Subcutaneous adipose tissue (tissue), 4 donors: ENCODE data around the gene PLA2G4D. TPM values are rescaled to one million over a fixed set of nuclear protein-coding genes. Genes with fewer than 3 reads are reported as not detected.

Experiments
- total RNA-seq, 4 donors: library from RNA; depleted of rRNA; stranded (reverse); fragments of >200 nt; gene quantifications; one replicate each; pipeline ENCODE4 v1.1.0, GENCODE V29; 2016
- TF ChIP-seq, protein P1 (sequence below): fragments of 450-650 bp; IDR thresholded peaks from one replicate; pipeline ENCODE4 v1.5.1; 2016; ENCODE audit warnings: low read depth, mild to moderate bottlenecking, control low read depth, antibody characterized with exemption, moderate library complexity

Gene PLA2G4D
- total RNA-seq, 4 donors from 2014 or later = 0.57 TPM; not detected in 3

DNA sequence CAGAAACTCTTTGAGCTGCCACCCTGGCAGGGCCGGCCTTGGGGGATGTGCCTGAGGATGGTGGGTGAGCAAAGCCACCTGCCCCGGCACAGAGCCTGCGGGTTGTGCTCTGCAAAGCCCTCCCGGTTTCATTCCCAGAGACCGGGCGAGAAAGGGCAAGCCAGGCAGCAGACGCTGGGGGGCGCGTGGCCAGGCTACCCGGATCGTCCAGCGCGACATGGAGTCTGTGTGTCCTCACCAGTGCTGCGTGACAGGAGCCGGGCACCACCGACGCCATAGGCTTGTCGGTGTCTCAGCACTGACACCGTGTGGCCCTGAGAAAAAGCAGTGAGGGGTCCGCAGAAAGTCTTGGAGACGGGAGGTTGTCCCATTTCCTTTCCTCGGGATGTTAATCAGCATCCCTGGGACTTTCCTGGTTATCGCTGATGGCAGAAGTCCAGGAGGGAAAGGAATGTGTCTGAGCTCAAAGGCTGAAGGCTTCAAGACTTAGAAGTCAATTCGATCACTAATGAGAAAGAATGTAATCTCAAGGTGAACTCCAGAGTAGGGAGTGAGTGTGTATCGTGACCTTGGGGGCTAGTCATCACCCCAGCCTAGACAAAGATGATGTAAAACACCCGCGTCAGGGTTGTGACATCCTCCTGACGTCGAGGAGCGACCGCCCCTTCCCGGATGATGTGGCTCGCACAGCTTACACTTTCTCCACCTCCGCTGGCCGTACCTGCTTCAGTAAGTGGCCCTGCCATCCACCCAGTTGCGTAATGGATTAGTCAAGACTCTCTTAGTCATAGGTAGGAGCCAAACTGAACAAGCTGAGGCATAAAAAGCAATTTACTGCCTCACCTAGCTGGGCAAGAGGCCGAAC lies 37.2 kb downstream of the PLA2G4D start:
- TF ChIP-seq, protein P1, sequence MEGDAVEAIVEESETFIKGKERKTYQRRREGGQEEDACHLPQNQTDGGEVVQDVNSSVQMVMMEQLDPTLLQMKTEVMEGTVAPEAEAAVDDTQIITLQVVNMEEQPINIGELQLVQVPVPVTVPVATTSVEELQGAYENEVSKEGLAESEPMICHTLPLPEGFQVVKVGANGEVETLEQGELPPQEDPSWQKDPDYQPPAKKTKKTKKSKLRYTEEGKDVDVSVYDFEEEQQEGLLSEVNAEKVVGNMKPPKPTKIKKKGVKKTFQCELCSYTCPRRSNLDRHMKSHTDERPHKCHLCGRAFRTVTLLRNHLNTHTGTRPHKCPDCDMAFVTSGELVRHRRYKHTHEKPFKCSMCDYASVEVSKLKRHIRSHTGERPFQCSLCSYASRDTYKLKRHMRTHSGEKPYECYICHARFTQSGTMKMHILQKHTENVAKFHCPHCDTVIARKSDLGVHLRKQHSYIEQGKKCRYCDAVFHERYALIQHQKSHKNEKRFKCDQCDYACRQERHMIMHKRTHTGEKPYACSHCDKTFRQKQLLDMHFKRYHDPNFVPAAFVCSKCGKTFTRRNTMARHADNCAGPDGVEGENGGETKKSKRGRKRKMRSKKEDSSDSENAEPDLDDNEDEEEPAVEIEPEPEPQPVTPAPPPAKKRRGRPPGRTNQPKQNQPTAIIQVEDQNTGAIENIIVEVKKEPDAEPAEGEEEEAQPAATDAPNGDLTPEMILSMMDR = no peak

DNA sequence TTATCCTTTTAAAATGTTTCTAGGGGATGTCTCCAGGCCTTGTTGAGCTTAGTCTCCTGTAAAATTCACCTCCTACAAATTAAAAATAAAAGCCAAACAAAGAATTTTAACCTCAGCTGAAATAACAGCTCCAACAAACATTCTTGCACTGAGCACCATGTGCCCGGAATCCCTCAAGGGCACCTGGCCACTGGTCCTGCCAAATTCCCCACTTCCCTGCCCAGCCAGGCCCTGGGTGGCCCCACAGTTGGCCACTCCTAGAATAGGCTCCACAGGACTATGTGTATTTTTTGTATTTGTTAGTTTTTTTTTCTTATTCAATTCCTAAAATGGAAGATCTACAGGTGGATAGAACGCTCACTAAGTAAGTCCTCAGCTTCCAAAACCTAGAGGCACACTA lies 40.4 kb downstream of the PLA2G4D start:
- TF ChIP-seq, protein P1 = no peak

GRCh38 chr15:42053010-42053409 lies 41.4 kb downstream of the PLA2G4D start:
- TF ChIP-seq, protein P1 = no peak

DNA sequence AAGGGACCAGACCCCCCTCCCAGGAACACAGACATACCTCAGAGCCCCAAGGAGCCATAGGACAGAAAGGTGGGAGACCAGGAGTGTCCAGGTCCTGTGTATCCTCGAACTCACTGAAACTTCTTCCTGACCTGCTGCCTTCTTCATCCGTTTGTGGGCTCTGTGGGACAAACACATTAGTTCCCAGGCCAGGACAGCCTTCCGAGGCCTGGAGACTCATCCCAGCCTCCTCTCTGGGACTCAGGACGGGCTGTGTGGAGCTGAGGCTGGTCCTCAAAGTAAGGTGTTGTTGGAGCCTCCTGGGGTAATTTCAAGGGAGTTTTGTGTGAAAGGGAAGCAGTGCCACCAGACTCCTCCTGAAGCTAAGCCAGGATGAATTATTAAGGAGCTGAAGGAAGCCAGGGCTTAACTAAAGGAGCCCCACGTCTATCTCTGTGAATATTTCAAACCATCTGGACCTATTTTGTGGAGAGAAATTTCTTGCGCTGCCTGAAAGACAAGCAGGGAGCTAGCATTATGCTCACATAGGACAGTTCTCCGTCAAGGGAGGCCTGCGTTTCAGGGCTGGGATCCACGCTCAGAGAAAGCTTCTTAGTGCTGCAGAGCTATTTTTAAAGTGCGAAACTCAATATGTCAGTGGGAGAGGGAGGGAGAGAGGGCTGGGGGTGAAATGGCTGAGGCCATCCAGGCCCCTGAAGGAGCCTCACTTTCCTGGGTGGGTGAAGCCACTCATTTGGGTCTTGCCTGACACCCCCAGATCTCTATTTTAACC lies 43.7 kb downstream of the PLA2G4D start:
- TF ChIP-seq, protein P1 = no peak

- TF ChIP-seq, protein P1 = no peak
These were observed 45.6 kb downstream of the PLA2G4D start for GRCh38 chr15:42048821-42049200.

GRCh38 chr15:42048080-42048820 lies 46.1 kb downstream of the PLA2G4D start:
- TF ChIP-seq, protein P1 = no peak

DNA sequence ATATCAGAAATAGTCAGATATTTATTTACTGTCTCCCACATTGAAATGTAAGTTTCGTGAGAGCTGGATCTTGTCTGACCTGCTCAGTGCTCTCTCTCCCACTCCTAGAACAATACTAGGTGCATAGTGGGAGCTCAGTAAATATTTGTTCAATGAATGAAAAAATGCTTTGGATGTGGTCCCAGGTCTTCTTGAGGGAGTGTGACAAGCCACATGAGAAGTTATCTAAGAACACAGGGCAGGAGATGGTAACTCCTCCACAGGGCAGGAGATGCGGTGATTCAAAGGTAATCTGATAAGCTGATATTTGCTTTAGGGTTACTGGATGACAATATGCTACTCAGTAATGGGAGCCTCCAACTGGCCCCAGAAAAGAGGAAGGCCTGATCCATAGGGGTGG lies 47.8 kb downstream of the PLA2G4D start:
- TF ChIP-seq, protein P1 = no peak
